ENCODE measurements around the gene RUFY2. TPM values are rescaled to one million over a fixed set of nuclear protein-coding genes. Genes with fewer than 3 reads are reported as not detected.

The RUFY2 gene
- total RNA-seq, 1 donor: 35.5 TPM

DNA sequence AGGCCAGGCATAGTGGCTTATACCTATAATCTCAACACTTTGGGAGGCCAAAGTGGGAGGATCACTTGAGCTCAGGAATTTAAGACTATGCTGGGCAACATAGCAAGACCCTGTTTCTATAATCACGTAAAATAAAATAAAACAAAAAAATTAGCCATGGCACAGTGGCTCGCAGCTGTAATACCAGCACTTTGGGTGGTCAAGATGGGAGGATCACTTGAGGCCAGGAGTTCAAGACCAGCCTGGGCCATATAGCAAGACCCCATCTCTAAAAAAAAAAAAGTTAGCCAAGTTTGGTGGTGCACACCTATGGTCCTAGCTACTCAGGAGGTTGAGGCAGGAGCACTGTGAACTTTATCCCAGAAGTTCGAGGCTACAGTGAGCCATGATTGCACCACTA lies 33.8 kb upstream of the RUFY2 start:
- Histone ChIP-seq H3K4me3 (ENCODE audit: insufficient read depth, low read length) (no peak overlapping the region), H2AFZ (ENCODE audit: low read length) (no peak overlapping the region)

GRCh38 chr10:68435803-68436202 lies 28.7 kb upstream of the RUFY2 start:
- no peaks in the 10 kb centered on the region for H3K9me3 ChIP-seq (ENCODE audit: low read depth, low read length)
- H3K27me3 ChIP-seq (ENCODE audit: insufficient read depth, low read length): no peaks in the 10 kb centered on the region
- H3K4me1 ChIP-seq (ENCODE audit: insufficient read depth, low read length): no peaks in the 10 kb centered on the region
- no peaks in the 10 kb centered on the region for H4K20me1 ChIP-seq (ENCODE audit: insufficient read depth, low read length)
- TF ChIP-seq, protein P1, sequence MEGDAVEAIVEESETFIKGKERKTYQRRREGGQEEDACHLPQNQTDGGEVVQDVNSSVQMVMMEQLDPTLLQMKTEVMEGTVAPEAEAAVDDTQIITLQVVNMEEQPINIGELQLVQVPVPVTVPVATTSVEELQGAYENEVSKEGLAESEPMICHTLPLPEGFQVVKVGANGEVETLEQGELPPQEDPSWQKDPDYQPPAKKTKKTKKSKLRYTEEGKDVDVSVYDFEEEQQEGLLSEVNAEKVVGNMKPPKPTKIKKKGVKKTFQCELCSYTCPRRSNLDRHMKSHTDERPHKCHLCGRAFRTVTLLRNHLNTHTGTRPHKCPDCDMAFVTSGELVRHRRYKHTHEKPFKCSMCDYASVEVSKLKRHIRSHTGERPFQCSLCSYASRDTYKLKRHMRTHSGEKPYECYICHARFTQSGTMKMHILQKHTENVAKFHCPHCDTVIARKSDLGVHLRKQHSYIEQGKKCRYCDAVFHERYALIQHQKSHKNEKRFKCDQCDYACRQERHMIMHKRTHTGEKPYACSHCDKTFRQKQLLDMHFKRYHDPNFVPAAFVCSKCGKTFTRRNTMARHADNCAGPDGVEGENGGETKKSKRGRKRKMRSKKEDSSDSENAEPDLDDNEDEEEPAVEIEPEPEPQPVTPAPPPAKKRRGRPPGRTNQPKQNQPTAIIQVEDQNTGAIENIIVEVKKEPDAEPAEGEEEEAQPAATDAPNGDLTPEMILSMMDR (IDR thresholded peaks at IDR 0.05; ENCODE audit: extremely low read depth, low read depth, low read length): no peak
- peaks cover 7% of the 10 kb centered on the region for H3K36me3 ChIP-seq (ENCODE audit: insufficient read depth, low read length)
- H3K79me2 ChIP-seq (ENCODE audit: insufficient read depth, low read length): no peaks in the 10 kb centered on the region
- H3K4me2 ChIP-seq (ENCODE audit: insufficient read depth, low read length): no peak overlapping the region
- H2AFZ ChIP-seq (ENCODE audit: low read length): no peak overlapping the region
- H3K27ac ChIP-seq (ENCODE audit: low read depth, low read length): no peak overlapping the region
- no peak overlapping the region for H3K4me3 ChIP-seq (ENCODE audit: insufficient read depth, low read length)
- DNase-seq (ENCODE audit: insufficient read length, low spot score, missing footprints): no peak

More for the DNA sequence above, 33.8 kb upstream of the RUFY2 start:
- no peak overlapping the region for H3K4me2 ChIP-seq (ENCODE audit: insufficient read depth, low read length)
- DNase-seq (ENCODE audit: insufficient read length, low spot score, missing footprints): no peak
- H3K4me1 ChIP-seq (ENCODE audit: insufficient read depth, low read length): no peaks in the 10 kb centered on the region
- no peaks in the 10 kb centered on the region for H3K27me3 ChIP-seq (ENCODE audit: insufficient read depth, low read length)
- TF ChIP-seq, protein P1 (IDR thresholded peaks at IDR 0.05; ENCODE audit: extremely low read depth, low read depth, low read length): no peak
- H4K20me1 ChIP-seq (ENCODE audit: insufficient read depth, low read length): no peaks in the 10 kb centered on the region
- H3K9me3 ChIP-seq (ENCODE audit: low read depth, low read length): no peaks in the 10 kb centered on the region
- peaks cover 10% of the 10 kb centered on the region for H3K36me3 ChIP-seq (ENCODE audit: insufficient read depth, low read length)
- no peaks in the 10 kb centered on the region for H3K79me2 ChIP-seq (ENCODE audit: insufficient read depth, low read length)
- no peak overlapping the region for H3K27ac ChIP-seq (ENCODE audit: low read depth, low read length)

DNA sequence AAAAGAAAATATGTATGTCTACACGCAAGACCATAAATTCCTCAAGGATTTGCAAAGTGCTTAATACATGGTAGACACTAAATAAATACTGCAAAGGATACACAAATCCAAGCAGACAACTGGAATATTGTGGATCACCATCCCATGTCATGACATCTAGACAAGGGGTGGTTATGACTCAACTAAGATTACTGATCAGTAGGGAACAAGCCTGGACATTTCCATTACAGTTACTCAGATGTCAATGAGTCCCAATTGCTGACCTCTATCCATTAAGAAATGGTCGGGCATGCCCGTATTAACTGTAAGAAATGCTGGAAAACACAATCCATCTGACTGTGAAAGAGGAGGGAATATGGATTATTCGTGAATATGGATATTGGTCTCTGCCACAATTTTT lies 27.6 kb upstream of the RUFY2 start:
- Histone ChIP-seq H3K4me3 (ENCODE audit: insufficient read depth, low read length) (no peak overlapping the region), H3K27ac (ENCODE audit: low read depth, low read length) (no peak overlapping the region), H3K36me3 (ENCODE audit: insufficient read depth, low read length) (peaks cover 7% of the 10 kb centered on the region), H3K27me3 (ENCODE audit: insufficient read depth, low read length) (no peaks in the 10 kb centered on the region), H2AFZ (ENCODE audit: low read length) (no peak overlapping the region), H3K4me2 (ENCODE audit: insufficient read depth, low read length) (no peak overlapping the region), H3K4me1 (ENCODE audit: insufficient read depth, low read length) (no peaks in the 10 kb centered on the region), H4K20me1 (ENCODE audit: insufficient read depth, low read length) (no peaks in the 10 kb centered on the region), H3K9me3 (ENCODE audit: low read depth, low read length) (no peaks in the 10 kb centered on the region), H3K79me2 (ENCODE audit: insufficient read depth, low read length) (no peaks in the 10 kb centered on the region)
- no peak for DNase-seq (ENCODE audit: insufficient read length, low spot score, missing footprints)
- TF ChIP-seq, protein P1 (IDR thresholded peaks at IDR 0.05; ENCODE audit: extremely low read depth, low read depth, low read length): no peak

DNA sequence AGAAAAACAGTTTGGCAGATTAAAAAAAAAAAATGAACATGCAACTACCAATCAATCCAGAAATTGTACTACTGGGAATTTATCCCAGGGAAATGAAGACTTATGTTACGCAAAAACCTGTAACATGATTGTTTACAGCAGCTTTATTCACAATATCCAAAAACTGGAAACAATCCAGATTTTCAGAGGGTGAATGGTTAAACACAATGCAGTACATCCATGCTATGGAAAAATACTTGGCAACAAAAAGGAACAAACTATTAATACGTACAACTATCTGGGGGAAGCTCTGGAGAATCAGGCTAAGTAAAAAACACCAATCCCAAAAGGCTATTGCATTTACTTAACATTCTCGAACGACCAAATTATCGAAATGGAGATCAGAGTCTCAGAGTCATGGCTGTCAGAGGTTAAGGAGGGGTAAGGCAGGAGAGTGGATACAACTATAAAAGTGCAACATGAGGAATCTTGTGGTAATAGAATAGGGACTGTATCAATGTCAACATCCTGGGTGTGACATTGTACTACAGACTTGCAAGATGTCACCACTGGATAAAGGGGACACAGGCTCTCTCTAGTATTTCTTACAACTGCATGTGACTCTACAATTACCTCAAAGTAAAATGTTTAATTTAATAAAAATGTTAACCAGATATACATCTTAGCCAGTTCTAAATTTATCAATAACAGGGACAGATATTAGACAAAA lies 21.5 kb upstream of the RUFY2 start:
- no peaks in the 10 kb centered on the region for H3K27me3 ChIP-seq (ENCODE audit: insufficient read depth, low read length)
- H3K4me3 ChIP-seq (ENCODE audit: insufficient read depth, low read length): no peak overlapping the region
- H3K36me3 ChIP-seq (ENCODE audit: insufficient read depth, low read length): peaks cover 3% of the 10 kb centered on the region
- no peaks in the 10 kb centered on the region for H3K79me2 ChIP-seq (ENCODE audit: insufficient read depth, low read length)
- no peaks in the 10 kb centered on the region for H4K20me1 ChIP-seq (ENCODE audit: insufficient read depth, low read length)
- no peaks in the 10 kb centered on the region for H3K9me3 ChIP-seq (ENCODE audit: low read depth, low read length)
- H2AFZ ChIP-seq (ENCODE audit: low read length): no peak overlapping the region
- DNase-seq (ENCODE audit: insufficient read length, low spot score, missing footprints): no peak
- H3K27ac ChIP-seq (ENCODE audit: low read depth, low read length): no peak overlapping the region
- H3K4me2 ChIP-seq (ENCODE audit: insufficient read depth, low read length): no peak overlapping the region
- TF ChIP-seq, protein P1 (IDR thresholded peaks at IDR 0.05; ENCODE audit: extremely low read depth, low read depth, low read length): no peak
- H3K4me1 ChIP-seq (ENCODE audit: insufficient read depth, low read length): no peaks in the 10 kb centered on the region
